Head of caudate nucleus (tissue), 42 donors: Measurements from ENCODE around the gene TFDP2.
"Not testable (repeated sequence)": the region's sequence is repeated elsewhere in the genome, so short reads cannot be mapped to it uniquely, and the experiment has no call there.

Experiments used
- DNase-seq, 42 donors: peaks; one replicate each; pipeline versions ENCODE4 v3.0.0 to v3.0.0-alpha.2; 2020 to 2021; ENCODE audit warnings: mixed read lengths in 7 of 42
- intact Hi-C: fragments of 100-400 bp; cut with DNase I; formaldehyde crosslinking; loops from one replicate; pipeline ENCODE4 v1.15.0; 2022

TFDP2 gene

GRCh38 chr3:141913150-141913811, 236.1 kb downstream of the TFDP2 start:
- intact Hi-C loops = no loop called here
- DNase-seq = peak in 7 of 42 donors; percentile 10 to 51 (median 20)

GRCh38 chr3:141909986-141910385, 239.4 kb downstream of the TFDP2 start:
- intact Hi-C loops, DNase-seq: not testable (repeated sequence)

GRCh38 chr3:141909408-141909807, 239.9 kb downstream of the TFDP2 start:
- intact Hi-C loops = no loop called here
- DNase-seq = no peak

- intact Hi-C loops = no loop called here
- DNase-seq = no peak
Observed at GRCh38 chr3:141905129-141905528, 244.2 kb downstream of the TFDP2 start.

GRCh38 chr3:141904203-141904602, 245.1 kb downstream of the TFDP2 start:
- no peak for DNase-seq
- intact Hi-C loops = no loop called here

- intact Hi-C loops = no loop called here
- DNase-seq = no peak
Observed at GRCh38 chr3:141901914-141902313, 247.4 kb downstream of the TFDP2 start.

GRCh38 chr3:141900343-141900742, 249.0 kb downstream of the TFDP2 start:
- intact Hi-C loops = no loop called here
- DNase-seq = no peak

GRCh38 chr3:141898908-141899307, 250.4 kb downstream of the TFDP2 start:
- intact Hi-C loops = no loop called here

GRCh38 chr3:141895731-141896130, 253.6 kb downstream of the TFDP2 start:
- no peak for DNase-seq
- intact Hi-C loops = no loop called here

More at GRCh38 chr3:141898908-141899307, 250.4 kb downstream of the TFDP2 start:
- DNase-seq = no peak

- intact Hi-C loops = no loop called here
- no peak for DNase-seq
Observed at GRCh38 chr3:141894524-141895176, 254.7 kb downstream of the TFDP2 start.
